GM23338 (cell line): ENCODE measurements around the gene OR8B12.

ENCODE experiments used
- CREB1 ChIP-seq: fragments of 250-450 bp; sonication (Bioruptor Pico); IDR thresholded peaks from 2 replicates; pipeline ENCODE4 v1.5.0; 2020; ENCODE audit warnings: low read depth, mild to moderate bottlenecking, moderate library complexity
- ETS1 ChIP-seq: IDR thresholded peaks from 2 replicates; pipeline ENCODE4 v1.6.1; 2016; ENCODE audit warnings: antibody characterized with exemption
- EZH2 ChIP-seq: fragments of 200-600 bp; sonication (generic); IDR thresholded peaks from one replicate; pipeline ENCODE4 v1.8.0; 2017; ENCODE audit warnings: antibody characterized with exemption, mild to moderate bottlenecking, low read depth; ENCODE audit not compliant: unreplicated experiment
- EZH2phosphoT487 ChIP-seq: fragments of 200-600 bp; sonication (generic); IDR thresholded peaks from one replicate; pipeline ENCODE4 v1.8.1; 2018; ENCODE audit warnings: antibody characterized with exemption; ENCODE audit not compliant: unreplicated experiment
- POLR2AphosphoS5 ChIP-seq: IDR thresholded peaks from 2 replicates; pipeline ENCODE4 v1.6.1; 2016; ENCODE audit warnings: antibody characterized with exemption, low read depth
- STAT1 ChIP-seq: IDR thresholded peaks from one replicate; pipeline ENCODE4 v1.6.1; 2016; ENCODE audit warnings: antibody characterized with exemption; ENCODE audit not compliant: unreplicated experiment
- TF ChIP-seq, protein P1 (sequence below), 2 experiments: fragments of 200-600 bp in 1 of 2; sonication (generic) in 1 of 2; conservative IDR thresholded peaks; 2 replicates each; pipeline versions ENCODE4 v1.5.1 to v1.6.1; 2016 to 2017; ENCODE audit warnings: antibody characterized with exemption in 2 of 2, low read depth in 2 of 2, mild to moderate bottlenecking in 2 of 2, moderate library complexity in 1 of 2
- TF ChIP-seq, protein P2 (sequence below): IDR thresholded peaks from one replicate; pipeline ENCODE4 v1.6.1; 2018; ENCODE audit warnings: antibody characterized with exemption; ENCODE audit not compliant: unreplicated experiment

- TF ChIP-seq, protein P1, sequence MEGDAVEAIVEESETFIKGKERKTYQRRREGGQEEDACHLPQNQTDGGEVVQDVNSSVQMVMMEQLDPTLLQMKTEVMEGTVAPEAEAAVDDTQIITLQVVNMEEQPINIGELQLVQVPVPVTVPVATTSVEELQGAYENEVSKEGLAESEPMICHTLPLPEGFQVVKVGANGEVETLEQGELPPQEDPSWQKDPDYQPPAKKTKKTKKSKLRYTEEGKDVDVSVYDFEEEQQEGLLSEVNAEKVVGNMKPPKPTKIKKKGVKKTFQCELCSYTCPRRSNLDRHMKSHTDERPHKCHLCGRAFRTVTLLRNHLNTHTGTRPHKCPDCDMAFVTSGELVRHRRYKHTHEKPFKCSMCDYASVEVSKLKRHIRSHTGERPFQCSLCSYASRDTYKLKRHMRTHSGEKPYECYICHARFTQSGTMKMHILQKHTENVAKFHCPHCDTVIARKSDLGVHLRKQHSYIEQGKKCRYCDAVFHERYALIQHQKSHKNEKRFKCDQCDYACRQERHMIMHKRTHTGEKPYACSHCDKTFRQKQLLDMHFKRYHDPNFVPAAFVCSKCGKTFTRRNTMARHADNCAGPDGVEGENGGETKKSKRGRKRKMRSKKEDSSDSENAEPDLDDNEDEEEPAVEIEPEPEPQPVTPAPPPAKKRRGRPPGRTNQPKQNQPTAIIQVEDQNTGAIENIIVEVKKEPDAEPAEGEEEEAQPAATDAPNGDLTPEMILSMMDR (conservative IDR thresholded peaks at IDR 0.05; ENCODE audit: low read depth in 2 of 2), result no peak
- TF ChIP-seq EZH2phosphoT487 (no peak), POLR2AphosphoS5 (no peak), CREB1 (CRISPR knock-in tag) (no peak), EZH2 (no peak), ETS1 (no peak), STAT1 (no peak)
- TF ChIP-seq, protein P2, sequence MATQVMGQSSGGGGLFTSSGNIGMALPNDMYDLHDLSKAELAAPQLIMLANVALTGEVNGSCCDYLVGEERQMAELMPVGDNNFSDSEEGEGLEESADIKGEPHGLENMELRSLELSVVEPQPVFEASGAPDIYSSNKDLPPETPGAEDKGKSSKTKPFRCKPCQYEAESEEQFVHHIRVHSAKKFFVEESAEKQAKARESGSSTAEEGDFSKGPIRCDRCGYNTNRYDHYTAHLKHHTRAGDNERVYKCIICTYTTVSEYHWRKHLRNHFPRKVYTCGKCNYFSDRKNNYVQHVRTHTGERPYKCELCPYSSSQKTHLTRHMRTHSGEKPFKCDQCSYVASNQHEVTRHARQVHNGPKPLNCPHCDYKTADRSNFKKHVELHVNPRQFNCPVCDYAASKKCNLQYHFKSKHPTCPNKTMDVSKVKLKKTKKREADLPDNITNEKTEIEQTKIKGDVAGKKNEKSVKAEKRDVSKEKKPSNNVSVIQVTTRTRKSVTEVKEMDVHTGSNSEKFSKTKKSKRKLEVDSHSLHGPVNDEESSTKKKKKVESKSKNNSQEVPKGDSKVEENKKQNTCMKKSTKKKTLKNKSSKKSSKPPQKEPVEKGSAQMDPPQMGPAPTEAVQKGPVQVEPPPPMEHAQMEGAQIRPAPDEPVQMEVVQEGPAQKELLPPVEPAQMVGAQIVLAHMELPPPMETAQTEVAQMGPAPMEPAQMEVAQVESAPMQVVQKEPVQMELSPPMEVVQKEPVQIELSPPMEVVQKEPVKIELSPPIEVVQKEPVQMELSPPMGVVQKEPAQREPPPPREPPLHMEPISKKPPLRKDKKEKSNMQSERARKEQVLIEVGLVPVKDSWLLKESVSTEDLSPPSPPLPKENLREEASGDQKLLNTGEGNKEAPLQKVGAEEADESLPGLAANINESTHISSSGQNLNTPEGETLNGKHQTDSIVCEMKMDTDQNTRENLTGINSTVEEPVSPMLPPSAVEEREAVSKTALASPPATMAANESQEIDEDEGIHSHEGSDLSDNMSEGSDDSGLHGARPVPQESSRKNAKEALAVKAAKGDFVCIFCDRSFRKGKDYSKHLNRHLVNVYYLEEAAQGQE, result no peak
These were observed 29.3 kb downstream of the OR8B12 start for GRCh38 chr11:124514131-124514530.
